HG03066 (cell line): ENCODE measurements around the gene EGFL7.

Source experiments
- ATAC-seq: cut with Tn5 transposase; IDR thresholded peaks from one replicate; pipeline ENCODE4 v1.9.1; 2021; ENCODE audit warnings: low read depth; ENCODE audit not compliant: unreplicated experiment

EGFL7 gene

GRCh38 chr9:136712690-136713544 is 50.2 kb downstream of the EGFL7 start:
- ATAC-seq: no peak

DNA sequence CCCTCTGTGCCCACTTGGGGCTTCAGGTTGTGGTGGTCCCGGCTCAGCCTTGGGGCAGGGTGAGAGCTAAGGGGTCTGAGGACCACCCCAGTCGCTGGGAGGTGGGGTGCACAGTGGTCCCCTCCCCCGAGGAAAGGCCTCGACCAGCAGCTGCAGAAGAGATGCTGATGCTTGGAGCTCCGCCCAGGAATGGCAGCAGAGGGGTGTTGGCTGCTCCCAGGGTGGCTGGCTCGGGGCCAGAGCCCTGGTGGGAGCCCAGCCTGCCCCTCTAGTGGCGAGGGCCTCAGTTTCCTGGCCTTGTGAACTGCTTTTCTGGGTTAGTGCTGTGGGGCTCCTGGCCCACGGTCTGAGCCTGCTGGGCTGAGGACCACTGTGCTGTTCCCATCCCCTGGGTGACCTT is 50.8 kb downstream of the EGFL7 start:
- ATAC-seq: no peak

DNA sequence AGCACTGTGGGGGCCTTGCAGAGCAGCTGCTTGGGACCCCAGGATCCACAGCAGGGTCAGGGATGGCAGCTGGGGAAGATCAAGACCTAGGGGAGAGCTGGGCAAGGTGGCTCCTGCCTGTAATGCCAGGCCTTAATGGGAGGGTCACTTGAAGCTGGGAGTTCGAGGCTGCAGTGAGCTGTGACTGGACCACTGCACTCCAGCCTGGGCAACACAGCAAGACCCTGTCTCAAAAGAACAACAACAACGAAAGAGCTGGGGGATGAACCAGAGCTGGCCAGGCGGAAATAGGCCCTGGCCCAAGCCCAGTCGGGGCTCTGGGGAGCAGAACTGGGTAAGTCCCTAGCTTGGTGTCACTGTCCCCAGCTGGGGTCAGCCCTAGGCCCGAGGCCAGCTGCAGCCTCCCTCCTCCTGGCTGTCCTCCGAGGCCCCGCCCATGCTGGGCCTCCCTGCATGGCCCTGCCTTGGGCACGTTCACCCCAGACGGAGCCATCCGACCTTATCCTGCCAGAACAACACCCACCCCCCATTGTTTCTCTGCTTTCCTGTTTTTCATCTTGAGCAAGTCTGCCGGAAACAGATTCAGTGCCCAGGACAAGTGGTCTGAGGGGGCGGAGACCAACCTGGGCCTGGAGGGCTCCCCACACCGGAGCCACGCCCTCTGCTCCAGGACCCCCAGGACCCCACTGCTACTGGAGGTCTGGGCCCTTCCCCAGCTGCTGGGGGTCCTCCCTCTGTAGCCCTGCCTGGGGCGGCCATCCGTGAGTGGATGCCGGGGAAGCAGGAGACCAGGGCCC is 51.6 kb downstream of the EGFL7 start:
- no peak for ATAC-seq

- ATAC-seq: no peak
Measured at GRCh38 chr9:136714893-136715274, 52.2 kb downstream of the EGFL7 start.

- ATAC-seq: no peak
Measured at GRCh38 chr9:136717399-136717798, 54.7 kb downstream of the EGFL7 start.

GRCh38 chr9:136718345-136719194 is 55.9 kb downstream of the EGFL7 start:
- no peak for ATAC-seq

- ATAC-seq: no peak
Measured at GRCh38 chr9:136719195-136719880, 56.6 kb downstream of the EGFL7 start.

- no peak for ATAC-seq
Measured at GRCh38 chr9:136720251-136720897, 57.7 kb downstream of the EGFL7 start.

DNA sequence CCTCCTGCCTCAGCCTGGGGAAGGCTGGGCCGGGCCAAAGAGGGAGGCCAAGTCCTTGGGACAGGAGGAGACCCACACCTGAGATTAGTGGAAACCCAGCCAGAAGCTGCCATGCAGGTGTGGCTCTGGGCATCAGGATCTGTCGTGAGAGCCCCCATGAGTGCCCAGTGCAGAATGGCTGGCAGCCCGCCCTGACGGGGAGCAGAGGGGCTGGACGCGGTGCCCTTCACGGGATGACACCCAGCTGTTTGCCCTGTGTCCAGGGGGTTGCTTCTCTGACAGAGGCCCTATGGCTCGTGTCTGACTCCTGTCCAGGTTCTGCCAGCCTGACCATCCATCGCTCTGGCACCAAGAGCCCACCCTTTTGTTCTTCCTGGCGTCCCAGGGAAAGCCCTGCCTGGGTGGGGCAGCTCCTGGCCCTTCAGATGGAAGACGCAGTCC is 58.2 kb downstream of the EGFL7 start:
- no peak for ATAC-seq

DNA sequence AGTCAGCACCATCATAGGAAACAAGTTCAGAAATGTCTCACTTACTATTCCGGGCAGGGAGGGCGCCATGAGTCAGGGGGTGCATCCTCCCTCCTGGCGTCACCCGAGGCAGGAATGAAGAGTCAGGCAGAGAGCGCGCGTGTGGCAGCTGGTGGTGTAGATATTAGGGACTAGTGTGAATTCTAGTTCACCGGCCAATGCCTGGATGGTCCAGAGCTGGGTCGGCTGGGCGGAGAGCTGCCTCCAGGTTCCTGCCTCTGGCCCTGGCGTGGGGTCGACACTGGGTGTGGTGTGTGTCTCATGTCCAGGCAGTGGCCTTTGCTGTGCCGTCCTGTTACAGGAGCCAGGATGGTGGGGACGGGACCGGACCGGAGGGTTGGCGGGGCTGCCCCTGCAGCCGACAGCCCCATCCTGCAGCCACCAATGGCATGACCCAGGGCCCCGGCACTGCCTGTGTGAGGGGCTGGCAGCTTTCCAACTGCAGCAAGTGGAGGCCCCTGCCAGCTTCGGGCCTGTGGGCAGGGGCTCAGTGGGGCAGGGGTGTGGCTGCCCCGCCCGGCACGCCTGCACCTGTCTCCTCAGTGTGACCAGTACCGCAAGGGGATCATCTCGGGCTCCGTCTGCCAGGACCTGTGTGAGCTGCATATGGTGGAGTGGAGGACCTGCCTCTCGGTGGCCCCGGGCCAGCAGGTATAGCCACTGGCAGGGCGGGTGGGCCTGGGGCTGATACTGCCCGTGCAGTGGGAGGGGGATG is 58.8 kb downstream of the EGFL7 start:
- ATAC-seq: no peak
